HepG2 (cell line): ENCODE data around the gene TTC24. TPM values are rescaled to one million over a fixed set of nuclear protein-coding genes. Genes with fewer than 3 reads are reported as not detected.

ENCODE experiments used
- ZNF777 ChIP-seq: sonication (generic); formaldehyde crosslinking; IDR thresholded peaks from 2 replicates; pipeline ENCODE4 v1.4.0; 2020; ENCODE audit warnings: missing genetic modification reagents
- ZNF788 ChIP-seq: sonication (generic); formaldehyde crosslinking; IDR thresholded peaks from 2 replicates; pipeline ENCODE4 v1.5.0; 2020; ENCODE audit warnings: mild to moderate bottlenecking, missing genetic modification reagents, borderline replicate concordance
- polyA plus RNA-seq, 8 experiments: library from polyadenylated mRNA; depleted of rRNA in 3 of 8; stranded (reverse) in 7 of 8; unstranded in 1 of 8; fragments of >200 nt; fragmentation: Illumina TruSeq in 4 of 8; extraction: Trizol in 4 of 8; gene quantifications; 2 replicates each; pipeline versions ENCODE4 v1.2.1 to v1.2.3, GENCODE V29; 2011 to 2016; ENCODE audit warnings: low read depth in 4 of 8, missing spikeins in 1 of 8, mixed read lengths in 1 of 8; ENCODE audit not compliant: insufficient read depth in 1 of 8
- total RNA-seq, 5 experiments: library from RNA; depleted of rRNA; stranded (reverse); fragments of >200 nt; fragmentation: Illumina TruSeq; extraction: Trizol; gene quantifications; 2 replicates each; pipeline ENCODE4 v1.2.3, GENCODE V29; 2016; ENCODE audit warnings: low read depth in 1 of 5
- TF ChIP-seq, protein P1 (sequence below), 2 experiments: fragments of 450-650 bp in 1 of 2; sonication (generic) in 1 of 2; formaldehyde crosslinking in 1 of 2; IDR thresholded peaks; 2 replicates each; pipeline versions ENCODE4 v1.6.1 to v1.8.0; 2016 to 2022; ENCODE audit warnings: antibody characterized with exemption in 1 of 2, mild to moderate bottlenecking in 1 of 2, missing genetic modification reagents in 1 of 2
- TF ChIP-seq, protein P2 (sequence below): sonication (generic); formaldehyde crosslinking; IDR thresholded peaks from 2 replicates; pipeline ENCODE4 v1.8.0; 2022; ENCODE audit warnings: mild to moderate bottlenecking, missing genetic modification reagents

TTC24 gene
- total and polyA plus RNA-seq, 2 of the 13 experiments (the other 11 are each of a cell fraction or from before 2014, with no cell fraction given) = 0.13 to 0.18 TPM

DNA sequence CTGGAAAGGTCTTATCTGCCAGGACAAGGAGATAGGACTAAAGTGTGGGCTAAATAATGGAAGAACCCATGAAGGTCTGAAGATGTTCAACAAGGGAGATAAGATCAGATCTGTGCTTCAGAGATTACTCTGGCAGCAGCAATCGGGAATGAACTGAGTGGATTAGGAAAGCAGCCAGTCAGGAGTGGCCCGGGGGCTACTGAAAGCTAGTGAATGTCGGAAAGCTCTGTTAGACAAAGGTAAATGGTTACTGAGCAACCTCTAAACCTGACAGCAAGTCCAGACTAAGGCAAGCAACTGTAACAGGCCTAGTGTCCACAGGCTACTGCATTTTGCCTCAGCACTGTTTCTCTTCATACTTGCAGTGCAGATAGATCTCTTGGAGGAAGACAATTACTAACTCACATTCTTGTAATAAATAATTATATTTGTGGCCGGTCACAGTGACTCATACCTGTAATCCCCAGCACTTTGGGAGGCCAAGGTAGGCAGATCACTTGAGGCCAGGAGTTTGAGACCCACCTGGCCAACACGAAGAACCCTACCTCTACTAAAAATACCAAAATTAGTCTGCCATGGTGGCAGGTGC is 19.6 kb upstream of the TTC24 start (continued):
- TF ChIP-seq, protein P1, sequence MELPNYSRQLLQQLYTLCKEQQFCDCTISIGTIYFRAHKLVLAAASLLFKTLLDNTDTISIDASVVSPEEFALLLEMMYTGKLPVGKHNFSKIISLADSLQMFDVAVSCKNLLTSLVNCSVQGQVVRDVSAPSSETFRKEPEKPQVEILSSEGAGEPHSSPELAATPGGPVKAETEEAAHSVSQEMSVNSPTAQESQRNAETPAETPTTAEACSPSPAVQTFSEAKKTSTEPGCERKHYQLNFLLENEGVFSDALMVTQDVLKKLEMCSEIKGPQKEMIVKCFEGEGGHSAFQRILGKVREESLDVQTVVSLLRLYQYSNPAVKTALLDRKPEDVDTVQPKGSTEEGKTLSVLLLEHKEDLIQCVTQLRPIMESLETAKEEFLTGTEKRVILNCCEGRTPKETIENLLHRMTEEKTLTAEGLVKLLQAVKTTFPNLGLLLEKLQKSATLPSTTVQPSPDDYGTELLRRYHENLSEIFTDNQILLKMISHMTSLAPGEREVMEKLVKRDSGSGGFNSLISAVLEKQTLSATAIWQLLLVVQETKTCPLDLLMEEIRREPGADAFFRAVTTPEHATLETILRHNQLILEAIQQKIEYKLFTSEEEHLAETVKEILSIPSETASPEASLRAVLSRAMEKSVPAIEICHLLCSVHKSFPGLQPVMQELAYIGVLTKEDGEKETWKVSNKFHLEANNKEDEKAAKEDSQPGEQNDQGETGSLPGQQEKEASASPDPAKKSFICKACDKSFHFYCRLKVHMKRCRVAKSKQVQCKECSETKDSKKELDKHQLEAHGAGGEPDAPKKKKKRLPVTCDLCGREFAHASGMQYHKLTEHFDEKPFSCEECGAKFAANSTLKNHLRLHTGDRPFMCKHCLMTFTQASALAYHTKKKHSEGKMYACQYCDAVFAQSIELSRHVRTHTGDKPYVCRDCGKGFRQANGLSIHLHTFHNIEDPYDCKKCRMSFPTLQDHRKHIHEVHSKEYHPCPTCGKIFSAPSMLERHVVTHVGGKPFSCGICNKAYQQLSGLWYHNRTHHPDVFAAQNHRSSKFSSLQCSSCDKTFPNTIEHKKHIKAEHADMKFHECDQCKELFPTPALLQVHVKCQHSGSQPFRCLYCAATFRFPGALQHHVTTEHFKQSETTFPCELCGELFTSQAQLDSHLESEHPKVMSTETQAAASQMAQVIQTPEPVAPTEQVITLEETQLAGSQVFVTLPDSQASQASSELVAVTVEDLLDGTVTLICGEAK (IDR thresholded peaks at IDR 0.05) = no peak
- TF ChIP-seq, protein P1 (CRISPR knock-in tag; IDR thresholded peaks at IDR 0.05) = no peak
- no peak for TF ChIP-seq ZNF777 (CRISPR knock-in tag)
- TF ChIP-seq, protein P2, sequence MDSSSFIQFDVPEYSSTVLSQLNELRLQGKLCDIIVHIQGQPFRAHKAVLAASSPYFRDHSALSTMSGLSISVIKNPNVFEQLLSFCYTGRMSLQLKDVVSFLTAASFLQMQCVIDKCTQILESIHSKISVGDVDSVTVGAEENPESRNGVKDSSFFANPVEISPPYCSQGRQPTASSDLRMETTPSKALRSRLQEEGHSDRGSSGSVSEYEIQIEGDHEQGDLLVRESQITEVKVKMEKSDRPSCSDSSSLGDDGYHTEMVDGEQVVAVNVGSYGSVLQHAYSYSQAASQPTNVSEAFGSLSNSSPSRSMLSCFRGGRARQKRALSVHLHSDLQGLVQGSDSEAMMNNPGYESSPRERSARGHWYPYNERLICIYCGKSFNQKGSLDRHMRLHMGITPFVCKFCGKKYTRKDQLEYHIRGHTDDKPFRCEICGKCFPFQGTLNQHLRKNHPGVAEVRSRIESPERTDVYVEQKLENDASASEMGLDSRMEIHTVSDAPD (CRISPR knock-in tag) = no peak
- TF ChIP-seq ZNF788 = no peak
